Vagina (tissue), 2 donors: ENCODE results near the gene KIF18A. TPM values are rescaled to one million over a fixed set of nuclear protein-coding genes. Genes with fewer than 3 reads are reported as not detected.

Experiments
- DNase-seq, 2 donors: peaks; one replicate each; pipeline ENCODE4 v3.0.0-alpha.2; 2017; ENCODE audit errors: extremely low spot score in 2 of 2
- H3K27ac ChIP-seq: fragments of 200-600 bp; sonication (generic); one replicate; pipeline ENCODE4 v1.5.1; 2019
- H3K27me3 ChIP-seq: fragments of 200-600 bp; sonication (generic); one replicate; pipeline ENCODE4 v1.5.1; 2019
- H3K36me3 ChIP-seq, 2 donors: fragments of 200-600 bp; sonication (generic); one replicate each; pipeline ENCODE4 v1.5.1; 2017 to 2019
- H3K4me1 ChIP-seq: fragments of 200-600 bp; sonication (generic); one replicate; pipeline ENCODE4 v1.5.1; 2019
- H3K4me3 ChIP-seq, 2 donors: fragments of 200-600 bp; sonication (generic); 1 replicate in 1 of 2; 2 replicates in 1 of 2; pipeline ENCODE4 v1.5.1; 2016 to 2019
- H3K9me3 ChIP-seq: fragments of 200-600 bp; sonication (generic); one replicate; pipeline ENCODE4 v1.5.1; 2019
- CTCF ChIP-seq, 3 experiments: fragments of 450-650 bp in 2 of 3; fragments of 200-600 bp in 1 of 3; sonication (generic) in 1 of 3; IDR thresholded peaks; one replicate each; pipeline ENCODE4 v1.5.1; 2017 to 2019; ENCODE audit warnings: antibody characterized with exemption in 3 of 3, mild to moderate bottlenecking in 2 of 3, moderate library complexity in 2 of 3
- POLR2A ChIP-seq, 2 donors: fragments of 450-650 bp; IDR thresholded peaks; one replicate each; pipeline ENCODE4 v1.6.1; 2017; ENCODE audit warnings: antibody characterized with exemption in 2 of 2, mild to moderate bottlenecking in 2 of 2, moderate library complexity in 2 of 2
- POLR2AphosphoS5 ChIP-seq, 2 donors: sonication (generic); formaldehyde crosslinking; IDR thresholded peaks; one replicate each; pipeline ENCODE4 v1.9.0; 2017; ENCODE audit warnings: antibody characterized with exemption in 2 of 2, mild to moderate bottlenecking in 2 of 2, low read depth in 1 of 2; ENCODE audit not compliant: insufficient read depth in 1 of 2
- intact Hi-C: fragments of 100-400 bp; cut with DNase I; formaldehyde crosslinking; loops from one replicate; pipeline ENCODE4 v1.15.1; 2023
- microRNA counts, 2 donors: library from miRNA; unstranded; fragments of <30 nt; microRNA quantifications; one replicate each; lab custom pipeline; 2016 to 2017
- microRNA-seq: library from miRNA; unstranded; fragments of <30 nt; microRNA quantifications from one replicate; pipeline ENCODE4, GENCODE V29; 2017; ENCODE audit warnings: borderline number of aligned reads, borderline replicate concordance
- small RNA-seq: library from RNA; depleted of rRNA; stranded (forward); fragments of <200 nt; gene quantifications from one replicate; pipeline ENCODE3, GENCODE V24; 2016
- total RNA-seq: library from RNA; depleted of rRNA; stranded (reverse); fragments of >200 nt; gene quantifications from one replicate; pipeline ENCODE4 v1.2.3, GENCODE V29; 2016

The KIF18A gene
- total RNA-seq, 1 donor from 2014 or later: 2.5 TPM

- DNase-seq: no peak
These were observed 134.0 kb downstream of the KIF18A start for GRCh38 chr11:27973851-27974536.

GRCh38 chr11:27972522-27973170, 135.3 kb downstream of the KIF18A start:
- no peaks in the 10 kb centered on the region for H3K27me3 ChIP-seq
- DNase-seq: no peak
- no peak overlapping the region for H3K4me3 ChIP-seq
- no peak for TF ChIP-seq CTCF (IDR thresholded peaks at IDR 0.05)
- TF ChIP-seq POLR2A (IDR thresholded peaks at IDR 0.05): no peak
- no peak for TF ChIP-seq POLR2AphosphoS5 (IDR thresholded peaks at IDR 0.05; ENCODE audit: insufficient read depth in 1 of 2, low read depth in 1 of 2)
- intact Hi-C loops: no loop called here
- H3K36me3 ChIP-seq: no peaks in the 10 kb centered on the region
- no peak overlapping the region for H3K27ac ChIP-seq
- no peaks in the 10 kb centered on the region for H3K4me1 ChIP-seq
- H3K9me3 ChIP-seq: no peaks in the 10 kb centered on the region

More at GRCh38 chr11:27973851-27974536, 134.0 kb downstream of the KIF18A start:
- no peak overlapping the region for H3K4me3 ChIP-seq
- H3K4me1 ChIP-seq: no peaks in the 10 kb centered on the region
- intact Hi-C loops: no loop called here
- no peak overlapping the region for H3K27ac ChIP-seq
- H3K36me3 ChIP-seq: no peaks in the 10 kb centered on the region
- TF ChIP-seq CTCF (IDR thresholded peaks at IDR 0.05) (no peak), POLR2AphosphoS5 (IDR thresholded peaks at IDR 0.05; ENCODE audit: insufficient read depth in 1 of 2, low read depth in 1 of 2) (no peak), POLR2A (IDR thresholded peaks at IDR 0.05) (no peak)
- no peaks in the 10 kb centered on the region for H3K9me3 ChIP-seq
- no peaks in the 10 kb centered on the region for H3K27me3 ChIP-seq

- H3K36me3 ChIP-seq: no peaks in the 10 kb centered on the region
- no peaks in the 10 kb centered on the region for H3K4me1 ChIP-seq
- no peak overlapping the region for H3K27ac ChIP-seq
- H3K9me3 ChIP-seq: no peaks in the 10 kb centered on the region
- intact Hi-C loops: no loop called here
- no peaks in the 10 kb centered on the region for H3K27me3 ChIP-seq
- no peak for DNase-seq
- no peak overlapping the region for H3K4me3 ChIP-seq
- TF ChIP-seq POLR2AphosphoS5 (IDR thresholded peaks at IDR 0.05; ENCODE audit: insufficient read depth in 1 of 2, low read depth in 1 of 2) (no peak), CTCF (IDR thresholded peaks at IDR 0.05) (no peak), POLR2A (IDR thresholded peaks at IDR 0.05) (no peak)
These were observed 136.8 kb downstream of the KIF18A start for GRCh38 chr11:27971171-27971570.

MicroRNAs encoded within 50 kb of the gene (microRNA counts, 767-probe panel; counts per million panel counts)
- microRNA hsa-miR-610 (lab: Ali Mortazavi, UCI): 238 to 261 counts per million in 2 donors

Small RNA genes lying within 50 kb of the gene (microRNA-seq; reads per million reads assigned to microRNA genes)
- not detected for gene MIR610

Small RNA genes lying within 50 kb of the gene (small RNA-seq; reads per million reads assigned to genes)
- gene AC023206.1 (not detected), gene MIR610 (not detected)

Other genes starting within 250 kb of the KIF18A start
- 14.7 TPM for gene METTL15, start 232 bp upstream of the KIF18A start, total RNA-seq